IMR-90 (cell line): ENCODE results near the gene PGA5.

Experiments
- BHLHE40 ChIP-seq: fragments of 150-350 bp; IDR thresholded peaks from 2 replicates; pipeline ENCODE4 v1.6.1; 2016; ENCODE audit warnings: mild to moderate bottlenecking, low read depth, low read length
- CEBPB ChIP-seq: IDR thresholded peaks from 2 replicates; pipeline ENCODE4 v1.6.1; 2012; ENCODE audit warnings: low read depth, low read length, improper control_type of control experiment
- MAZ ChIP-seq: IDR thresholded peaks from 2 replicates; pipeline ENCODE4 v1.6.1; 2012; ENCODE audit warnings: low read depth, mild to moderate bottlenecking, low read length, improper control_type of control experiment, moderate library complexity, borderline replicate concordance
- NFE2L2 ChIP-seq: fragments of 150-350 bp; IDR thresholded peaks from 2 replicates; pipeline ENCODE4 v1.6.1; 2016; ENCODE audit warnings: low read depth, mild to moderate bottlenecking, low read length
- POLR2A ChIP-seq: IDR thresholded peaks from 2 replicates; pipeline ENCODE4 v1.6.1; 2012; ENCODE audit warnings: mild to moderate bottlenecking, low read depth, low read length
- RAD21 ChIP-seq: IDR thresholded peaks from 2 replicates; pipeline ENCODE4 v1.6.1; 2012; ENCODE audit warnings: low read length, improper control_type of control experiment
- TF ChIP-seq, protein P1 (sequence below): conservative IDR thresholded peaks from 2 replicates; pipeline ENCODE4 v1.5.1; 2012; ENCODE audit warnings: mild to moderate bottlenecking, low read depth, low read length, improper control_type of control experiment

DNA sequence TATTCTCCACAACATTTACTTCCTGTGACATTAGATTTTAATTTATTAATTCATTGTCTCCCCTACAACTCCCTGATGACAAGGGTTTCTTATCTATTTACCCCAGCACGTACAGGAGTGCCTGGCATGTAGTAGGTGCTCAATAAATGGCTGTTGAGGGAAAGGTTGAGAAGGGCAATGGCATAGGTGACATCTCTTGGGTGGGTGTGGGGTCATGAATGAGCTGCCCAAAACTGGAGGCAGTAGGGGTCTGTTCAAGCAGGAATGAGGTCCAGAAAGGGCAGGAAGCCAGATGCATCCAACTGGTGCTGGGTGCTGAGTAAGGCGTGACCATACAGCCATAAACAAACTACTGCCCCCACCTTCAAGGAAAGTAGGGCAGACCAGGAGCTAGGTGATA, 51.4 kb downstream of the PGA5 start:
- TF ChIP-seq NFE2L2 (no peak), POLR2A (no peak), RAD21 (no peak), MAZ (no peak), BHLHE40 (no peak), CEBPB (no peak)
- TF ChIP-seq, protein P1, sequence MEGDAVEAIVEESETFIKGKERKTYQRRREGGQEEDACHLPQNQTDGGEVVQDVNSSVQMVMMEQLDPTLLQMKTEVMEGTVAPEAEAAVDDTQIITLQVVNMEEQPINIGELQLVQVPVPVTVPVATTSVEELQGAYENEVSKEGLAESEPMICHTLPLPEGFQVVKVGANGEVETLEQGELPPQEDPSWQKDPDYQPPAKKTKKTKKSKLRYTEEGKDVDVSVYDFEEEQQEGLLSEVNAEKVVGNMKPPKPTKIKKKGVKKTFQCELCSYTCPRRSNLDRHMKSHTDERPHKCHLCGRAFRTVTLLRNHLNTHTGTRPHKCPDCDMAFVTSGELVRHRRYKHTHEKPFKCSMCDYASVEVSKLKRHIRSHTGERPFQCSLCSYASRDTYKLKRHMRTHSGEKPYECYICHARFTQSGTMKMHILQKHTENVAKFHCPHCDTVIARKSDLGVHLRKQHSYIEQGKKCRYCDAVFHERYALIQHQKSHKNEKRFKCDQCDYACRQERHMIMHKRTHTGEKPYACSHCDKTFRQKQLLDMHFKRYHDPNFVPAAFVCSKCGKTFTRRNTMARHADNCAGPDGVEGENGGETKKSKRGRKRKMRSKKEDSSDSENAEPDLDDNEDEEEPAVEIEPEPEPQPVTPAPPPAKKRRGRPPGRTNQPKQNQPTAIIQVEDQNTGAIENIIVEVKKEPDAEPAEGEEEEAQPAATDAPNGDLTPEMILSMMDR, result no peak
